HFFc6 (cell line): Measurements from ENCODE around the gene CTSC. TPM values are rescaled to one million over a fixed set of nuclear protein-coding genes. Genes with fewer than 3 reads are reported as not detected.

ENCODE experiments used
- DNase-seq: peaks from one replicate; pipeline ENCODE4 v3.0.0-alpha.2; 2018
- H3K27ac Mint-ChIP-seq: 2 replicates; pipeline ENCODE4 v1.8.0; 2020; ENCODE audit warnings: mild to moderate bottlenecking, mixed read lengths
- H3K27me3 Mint-ChIP-seq: 2 replicates; pipeline ENCODE4 v1.8.0; 2021; ENCODE audit warnings: mild to moderate bottlenecking, moderate library complexity, mixed read lengths; ENCODE audit not compliant: insufficient read depth
- H3K36me3 Mint-ChIP-seq: 2 replicates; pipeline ENCODE4 v1.8.0; 2021; ENCODE audit warnings: low read depth, mixed read lengths
- H3K4me1 Mint-ChIP-seq: 2 replicates; pipeline ENCODE4 v1.8.0; 2020; ENCODE audit warnings: low read depth, mixed read lengths
- H3K4me3 Mint-ChIP-seq: 2 replicates; pipeline ENCODE4 v1.8.0; 2020; ENCODE audit warnings: mild to moderate bottlenecking, moderate library complexity, mixed read lengths
- H3K9me3 Mint-ChIP-seq: 2 replicates; pipeline ENCODE4 v1.8.0; 2020; ENCODE audit warnings: mild to moderate bottlenecking, mixed read lengths
- total RNA-seq, 6 experiments: library from RNA; stranded (reverse); fragmentation: NEBNext Ultra II Directional; extraction: Animal tissue kit (Norgen Biotek cat#: 25700); gene quantifications; 2 replicates in 1 of 6; 3 replicates in 5 of 6; pipeline ENCODE4 v1.2.3, GENCODE V29; 2021
- TF ChIP-seq, protein P1 (sequence below): fragments of 200-600 bp; sonication (generic); IDR thresholded peaks from 2 replicates; pipeline ENCODE4 v1.5.0; 2021; ENCODE audit warnings: antibody characterized with exemption, mild to moderate bottlenecking

CTSC gene
- total RNA-seq, 6 experiments from 2014 or later = 234 to 406 (median 384) TPM

DNA sequence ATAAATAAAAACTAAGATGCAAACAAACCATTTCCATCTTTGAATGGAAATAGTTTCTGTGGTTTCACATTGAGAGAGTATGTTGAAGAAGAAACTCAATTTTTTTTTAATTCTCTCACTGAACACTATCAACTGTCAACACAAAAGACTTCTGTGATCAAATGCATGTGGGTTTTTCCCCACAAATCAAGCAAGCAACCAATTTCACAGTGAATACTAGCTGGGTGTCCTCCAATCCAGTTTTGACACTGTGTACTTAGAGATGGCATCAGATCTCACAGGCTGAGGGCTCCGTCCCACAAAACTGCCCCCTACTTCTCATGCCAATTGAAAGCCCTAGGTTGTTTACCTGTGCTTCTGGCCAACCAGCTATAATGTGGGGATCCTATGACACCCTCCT, 34.5 kb downstream of the CTSC start:
- DNase-seq = no peak
- H3K27me3 Mint-ChIP-seq = no peaks in the 10 kb centered on the region
- H3K4me1 Mint-ChIP-seq = peaks cover 25% of the 10 kb centered on the region
- H3K9me3 Mint-ChIP-seq = no peaks in the 10 kb centered on the region
- no peak overlapping the region for H3K27ac Mint-ChIP-seq
- no peak overlapping the region for H3K4me3 Mint-ChIP-seq
- TF ChIP-seq, protein P1, sequence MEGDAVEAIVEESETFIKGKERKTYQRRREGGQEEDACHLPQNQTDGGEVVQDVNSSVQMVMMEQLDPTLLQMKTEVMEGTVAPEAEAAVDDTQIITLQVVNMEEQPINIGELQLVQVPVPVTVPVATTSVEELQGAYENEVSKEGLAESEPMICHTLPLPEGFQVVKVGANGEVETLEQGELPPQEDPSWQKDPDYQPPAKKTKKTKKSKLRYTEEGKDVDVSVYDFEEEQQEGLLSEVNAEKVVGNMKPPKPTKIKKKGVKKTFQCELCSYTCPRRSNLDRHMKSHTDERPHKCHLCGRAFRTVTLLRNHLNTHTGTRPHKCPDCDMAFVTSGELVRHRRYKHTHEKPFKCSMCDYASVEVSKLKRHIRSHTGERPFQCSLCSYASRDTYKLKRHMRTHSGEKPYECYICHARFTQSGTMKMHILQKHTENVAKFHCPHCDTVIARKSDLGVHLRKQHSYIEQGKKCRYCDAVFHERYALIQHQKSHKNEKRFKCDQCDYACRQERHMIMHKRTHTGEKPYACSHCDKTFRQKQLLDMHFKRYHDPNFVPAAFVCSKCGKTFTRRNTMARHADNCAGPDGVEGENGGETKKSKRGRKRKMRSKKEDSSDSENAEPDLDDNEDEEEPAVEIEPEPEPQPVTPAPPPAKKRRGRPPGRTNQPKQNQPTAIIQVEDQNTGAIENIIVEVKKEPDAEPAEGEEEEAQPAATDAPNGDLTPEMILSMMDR = no peak
- peaks cover 50% of the 10 kb centered on the region for H3K36me3 Mint-ChIP-seq

DNA sequence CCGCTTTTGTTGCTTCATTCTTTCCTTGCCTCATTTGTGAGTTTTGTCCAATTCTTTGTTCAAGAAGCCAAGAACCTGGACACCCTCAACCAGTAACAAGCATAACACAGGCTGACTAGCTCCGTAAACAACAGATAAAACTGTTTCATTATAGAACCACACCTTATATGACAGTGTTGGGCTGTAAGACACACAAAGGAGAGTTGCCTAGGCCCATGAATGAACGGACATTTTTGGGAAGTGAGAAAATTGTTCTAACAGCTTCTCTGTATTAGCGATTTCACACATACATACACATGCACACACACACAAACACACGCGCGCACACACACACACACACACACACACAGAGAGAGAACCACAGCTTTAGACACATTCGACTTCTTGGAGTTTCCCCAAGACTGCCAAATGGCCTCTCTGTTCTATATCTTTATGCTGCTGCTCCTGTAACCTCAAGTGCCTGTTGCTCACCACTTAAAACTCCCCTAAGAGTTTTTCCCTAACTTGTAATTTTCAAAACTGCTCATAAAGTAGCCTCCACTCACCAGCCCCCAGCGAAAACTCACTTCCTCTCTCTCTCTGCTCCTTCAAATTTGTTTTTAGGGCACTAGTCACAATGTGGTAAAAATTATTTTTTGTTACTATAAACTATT, 35.9 kb downstream of the CTSC start:
- peaks cover 54% of the 10 kb centered on the region for H3K36me3 Mint-ChIP-seq
- peak overlapping the region; percentile 45 for H3K4me3 Mint-ChIP-seq
- peaks cover 25% of the 10 kb centered on the region for H3K4me1 Mint-ChIP-seq

DNA sequence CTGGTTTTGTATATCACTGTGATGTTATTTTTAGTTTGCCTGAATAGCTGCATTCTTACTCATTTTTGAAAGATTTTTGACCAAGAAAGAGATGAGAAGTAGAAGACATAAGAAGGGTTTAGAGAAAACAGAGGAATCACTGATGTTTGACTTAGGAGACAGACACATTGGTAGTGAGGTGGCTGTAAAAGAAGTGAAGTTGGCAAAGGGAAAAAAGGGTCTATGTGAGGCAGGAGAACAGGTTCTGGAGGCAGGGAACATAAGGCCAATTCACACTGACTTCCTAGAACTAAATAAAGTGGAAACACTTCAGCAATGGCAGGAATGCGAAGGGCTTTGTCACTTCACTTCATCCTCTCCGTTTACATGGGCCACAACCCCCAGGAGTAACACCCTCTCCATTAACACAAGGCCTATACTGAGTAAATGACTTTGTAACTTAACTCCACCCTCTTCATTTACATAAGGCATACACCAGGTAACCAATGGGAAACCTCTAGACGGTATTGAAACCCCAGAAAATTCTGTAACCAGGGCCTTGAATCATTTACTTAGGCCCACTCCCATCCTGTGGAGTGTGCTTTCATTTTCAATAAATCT, 36.5 kb downstream of the CTSC start:
- Mint-ChIP-seq H3K4me1 (peaks cover 25% of the 10 kb centered on the region), H3K27me3 (no peaks in the 10 kb centered on the region), H3K36me3 (peaks cover 49% of the 10 kb centered on the region), H3K4me3 (peak overlapping the region; percentile 6; the same call in 1 of the 2 replicates), H3K27ac (peak overlapping the region; percentile 80), H3K9me3 (no peaks in the 10 kb centered on the region)
- TF ChIP-seq, protein P1 = no peak
- no peak for DNase-seq

More for the DNA sequence above, 35.9 kb downstream of the CTSC start:
- Mint-ChIP-seq H3K9me3 (no peaks in the 10 kb centered on the region), H3K27ac (peak overlapping the region; percentile 80), H3K27me3 (no peaks in the 10 kb centered on the region)
- TF ChIP-seq, protein P1 = no peak
- DNase-seq = peak; percentile 39

DNA sequence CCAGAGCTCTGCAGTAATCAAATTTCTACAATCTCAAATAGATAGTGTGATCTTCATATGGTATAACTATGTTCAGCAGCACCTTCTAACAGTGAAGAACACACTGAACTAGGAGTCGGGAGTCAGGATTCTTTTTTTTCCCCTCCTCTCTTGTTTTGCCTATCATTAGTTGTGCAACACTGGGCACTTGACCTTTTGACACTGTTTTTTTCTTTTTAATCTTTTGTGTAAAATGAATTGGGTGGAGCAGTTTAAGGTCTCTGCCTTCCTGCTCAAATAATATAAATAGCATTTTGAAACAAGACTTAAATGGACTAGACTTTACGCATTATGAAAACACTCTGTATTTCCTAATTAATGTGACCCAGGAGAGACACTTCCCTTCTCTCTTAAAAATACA, 39.7 kb downstream of the CTSC start:
- Mint-ChIP-seq H3K9me3 (no peaks in the 10 kb centered on the region), H3K36me3 (peaks cover 28% of the 10 kb centered on the region), H3K27ac (no peak overlapping the region), H3K4me1 (peaks cover 39% of the 10 kb centered on the region), H3K27me3 (no peaks in the 10 kb centered on the region), H3K4me3 (no peak overlapping the region)
- DNase-seq = no peak
- TF ChIP-seq, protein P1 = no peak

DNA sequence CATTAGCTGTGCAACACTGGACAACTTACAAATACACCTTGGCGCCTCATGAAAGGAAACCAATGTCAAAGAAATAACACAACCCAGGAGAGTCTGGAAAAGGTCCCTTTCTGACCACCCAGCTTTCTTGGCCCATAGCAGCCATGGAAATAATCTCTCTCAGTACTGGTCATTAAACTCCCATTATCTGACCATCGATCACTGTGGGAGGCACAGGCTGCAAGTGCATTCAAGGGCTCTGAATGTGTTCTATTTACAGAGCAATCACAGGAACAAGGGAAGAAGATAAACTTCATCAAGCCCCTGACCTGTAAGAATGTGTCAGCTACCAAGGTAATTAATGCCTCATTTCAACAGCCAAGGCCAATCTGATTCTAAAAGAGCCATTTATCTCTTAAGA, 40.1 kb downstream of the CTSC start:
- Mint-ChIP-seq H3K4me1 (peaks cover 41% of the 10 kb centered on the region), H3K9me3 (no peaks in the 10 kb centered on the region), H3K27me3 (no peaks in the 10 kb centered on the region), H3K27ac (no peak overlapping the region), H3K36me3 (peaks cover 24% of the 10 kb centered on the region), H3K4me3 (no peak overlapping the region)
- TF ChIP-seq, protein P1 = no peak
- DNase-seq = no peak
